ENCODE results near the gene PCSK2.
A peak's percentile ranks its signal among the peaks of the same experiment; 100 is the strongest.

Gene PCSK2

GRCh38 chr20:17530716-17531664 is 304.1 kb downstream of the PCSK2 start, which contains the start of gene BFSP1:
TSS of gene BFSP1 (minus strand) at chr20:17531379. CDS start at chr20:17531329, 50 bp downstream.
- peak; percentile 19 for TF ChIP-seq CTCF (IDR thresholded peaks at IDR 0.05; ENCODE audit: poor library complexity, severe bottlenecking)
- Histone ChIP-seq H3K9me3 (ENCODE audit: severe bottlenecking) (no peaks in the 10 kb centered on the region), H3K4me3 (ENCODE audit: severe bottlenecking) (peak within 1 kb of the TSS; percentile 49), H3K27me3 (ENCODE audit: insufficient read depth, poor library complexity, severe bottlenecking) (no peaks in the 10 kb centered on the region), H3K4me1 (ENCODE audit: insufficient read depth, poor library complexity, severe bottlenecking) (no peaks in the 10 kb centered on the region), H3K27ac (ENCODE audit: poor library complexity, severe bottlenecking) (peak within 1 kb of the TSS; percentile 17), H3K36me3 (ENCODE audit: low read depth) (no peaks in the 10 kb centered on the region)
- ATAC-seq (ENCODE audit: low read depth), result peak; percentile 78
- no peak for DNase-seq (ENCODE audit: low spot score)

- no peaks in the 10 kb centered on the region for H3K4me1 ChIP-seq (ENCODE audit: insufficient read depth, poor library complexity, severe bottlenecking)
- H3K9me3 ChIP-seq (ENCODE audit: severe bottlenecking), result no peaks in the 10 kb centered on the region
- no peaks in the 10 kb centered on the region for H3K36me3 ChIP-seq (ENCODE audit: low read depth)
- H3K27me3 ChIP-seq (ENCODE audit: insufficient read depth, poor library complexity, severe bottlenecking), result no peaks in the 10 kb centered on the region
- ATAC-seq (ENCODE audit: low read depth), result no peak; the same call in 2 of the 3 replicates
- DNase-seq (ENCODE audit: low spot score), result no peak
- no peak for TF ChIP-seq CTCF (IDR thresholded peaks at IDR 0.05; ENCODE audit: poor library complexity, severe bottlenecking)
- peak overlapping the region; percentile 49 for H3K4me3 ChIP-seq (ENCODE audit: severe bottlenecking)
- peak overlapping the region; percentile 17 for H3K27ac ChIP-seq (ENCODE audit: poor library complexity, severe bottlenecking)
Measured at GRCh38 chr20:17531665-17532025, 304.8 kb downstream of the PCSK2 start.

- DNase-seq (ENCODE audit: low spot score) (no peak), ATAC-seq (ENCODE audit: low read depth) (peak; percentile 34; the same call in 2 of the 3 replicates)
- Histone ChIP-seq H3K27me3 (ENCODE audit: insufficient read depth, poor library complexity, severe bottlenecking) (no peaks in the 10 kb centered on the region), H3K27ac (ENCODE audit: poor library complexity, severe bottlenecking) (no peak overlapping the region), H3K36me3 (ENCODE audit: low read depth) (no peaks in the 10 kb centered on the region), H3K9me3 (ENCODE audit: severe bottlenecking) (no peaks in the 10 kb centered on the region), H3K4me3 (ENCODE audit: severe bottlenecking) (no peak overlapping the region), H3K4me1 (ENCODE audit: insufficient read depth, poor library complexity, severe bottlenecking) (no peaks in the 10 kb centered on the region)
- no peak for TF ChIP-seq CTCF (IDR thresholded peaks at IDR 0.05; ENCODE audit: poor library complexity, severe bottlenecking)
Measured at GRCh38 chr20:17533396-17533795, 306.6 kb downstream of the PCSK2 start.

GRCh38 chr20:17534077-17534476 is 307.2 kb downstream of the PCSK2 start:
- Histone ChIP-seq H3K27me3 (ENCODE audit: insufficient read depth, poor library complexity, severe bottlenecking) (no peaks in the 10 kb centered on the region), H3K27ac (ENCODE audit: poor library complexity, severe bottlenecking) (no peak overlapping the region), H3K4me1 (ENCODE audit: insufficient read depth, poor library complexity, severe bottlenecking) (no peaks in the 10 kb centered on the region), H3K9me3 (ENCODE audit: severe bottlenecking) (no peaks in the 10 kb centered on the region), H3K36me3 (ENCODE audit: low read depth) (no peaks in the 10 kb centered on the region), H3K4me3 (ENCODE audit: severe bottlenecking) (no peak overlapping the region)
- DNase-seq (ENCODE audit: low spot score), result no peak
- TF ChIP-seq CTCF (IDR thresholded peaks at IDR 0.05; ENCODE audit: poor library complexity, severe bottlenecking), result no peak
- no peak for ATAC-seq (ENCODE audit: low read depth)
